HG03159 (cell line): Measurements from ENCODE around the gene INTS4.
A peak's percentile ranks its signal among the peaks of the same experiment; 100 is the strongest.
"Not testable (repeated sequence)": the region's sequence is repeated elsewhere in the genome, so short reads cannot be mapped to it uniquely, and the experiment has no call there.

Experiments
- ATAC-seq: cut with Tn5 transposase; IDR thresholded peaks from one replicate; pipeline ENCODE4 v1.9.1; 2021; ENCODE audit warnings: mild to moderate bottlenecking, moderate library complexity; ENCODE audit not compliant: unreplicated experiment

INTS4 gene, protein sequence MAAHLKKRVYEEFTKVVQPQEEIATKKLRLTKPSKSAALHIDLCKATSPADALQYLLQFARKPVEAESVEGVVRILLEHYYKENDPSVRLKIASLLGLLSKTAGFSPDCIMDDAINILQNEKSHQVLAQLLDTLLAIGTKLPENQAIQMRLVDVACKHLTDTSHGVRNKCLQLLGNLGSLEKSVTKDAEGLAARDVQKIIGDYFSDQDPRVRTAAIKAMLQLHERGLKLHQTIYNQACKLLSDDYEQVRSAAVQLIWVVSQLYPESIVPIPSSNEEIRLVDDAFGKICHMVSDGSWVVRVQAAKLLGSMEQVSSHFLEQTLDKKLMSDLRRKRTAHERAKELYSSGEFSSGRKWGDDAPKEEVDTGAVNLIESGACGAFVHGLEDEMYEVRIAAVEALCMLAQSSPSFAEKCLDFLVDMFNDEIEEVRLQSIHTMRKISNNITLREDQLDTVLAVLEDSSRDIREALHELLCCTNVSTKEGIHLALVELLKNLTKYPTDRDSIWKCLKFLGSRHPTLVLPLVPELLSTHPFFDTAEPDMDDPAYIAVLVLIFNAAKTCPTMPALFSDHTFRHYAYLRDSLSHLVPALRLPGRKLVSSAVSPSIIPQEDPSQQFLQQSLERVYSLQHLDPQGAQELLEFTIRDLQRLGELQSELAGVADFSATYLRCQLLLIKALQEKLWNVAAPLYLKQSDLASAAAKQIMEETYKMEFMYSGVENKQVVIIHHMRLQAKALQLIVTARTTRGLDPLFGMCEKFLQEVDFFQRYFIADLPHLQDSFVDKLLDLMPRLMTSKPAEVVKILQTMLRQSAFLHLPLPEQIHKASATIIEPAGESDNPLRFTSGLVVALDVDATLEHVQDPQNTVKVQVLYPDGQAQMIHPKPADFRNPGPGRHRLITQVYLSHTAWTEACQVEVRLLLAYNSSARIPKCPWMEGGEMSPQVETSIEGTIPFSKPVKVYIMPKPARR

DNA sequence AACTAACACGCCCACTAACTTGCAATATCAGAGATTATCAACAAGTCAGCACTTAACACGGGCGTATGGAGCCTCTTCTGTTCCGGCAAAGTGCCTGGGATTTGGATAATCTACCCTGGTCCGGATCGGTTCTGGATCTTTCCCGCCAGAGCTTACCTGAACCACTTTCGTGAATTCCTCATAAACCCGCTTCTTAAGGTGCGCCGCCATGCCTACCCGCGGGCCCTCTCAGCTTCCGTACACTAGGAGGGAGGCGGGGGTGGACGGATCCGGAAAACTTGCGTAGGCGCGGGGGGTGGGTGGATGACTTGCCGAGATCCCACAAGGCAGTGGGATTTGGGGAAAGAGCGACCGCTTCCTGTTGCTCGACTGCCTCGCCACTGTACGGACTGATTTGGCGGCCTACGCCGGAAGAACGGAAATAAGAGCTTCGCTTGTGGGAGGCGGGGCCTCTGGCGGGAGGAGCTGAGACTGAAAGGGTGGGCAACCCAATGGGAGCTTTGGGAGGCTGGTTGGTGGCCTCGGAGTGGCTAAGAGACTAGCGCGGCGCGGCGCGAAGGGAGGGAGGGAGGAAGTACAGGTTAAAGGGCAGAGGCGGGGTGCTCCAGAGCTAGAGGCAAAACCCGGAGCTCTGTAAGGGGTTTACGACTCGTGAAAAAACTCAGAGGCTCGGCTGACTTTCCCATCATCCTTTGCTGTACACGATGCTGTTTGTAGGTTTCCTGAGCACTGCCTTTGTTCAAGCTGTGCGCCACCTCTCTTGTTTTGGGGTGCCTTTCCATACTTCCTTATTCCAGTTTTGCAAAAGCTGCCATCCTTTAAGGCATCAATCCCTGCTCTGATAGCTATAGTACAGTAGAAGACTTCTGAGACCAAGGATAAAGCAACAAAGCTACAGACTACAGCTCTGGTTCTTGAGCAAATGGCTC lies at the start of gene INTS4:
Gene INTS4, minus strand, starts transcription at position 235 of the 929 bp plus-strand sequence. Its CDS starts 25 bp downstream, at position 210.
- peak; percentile 98 for ATAC-seq

DNA sequence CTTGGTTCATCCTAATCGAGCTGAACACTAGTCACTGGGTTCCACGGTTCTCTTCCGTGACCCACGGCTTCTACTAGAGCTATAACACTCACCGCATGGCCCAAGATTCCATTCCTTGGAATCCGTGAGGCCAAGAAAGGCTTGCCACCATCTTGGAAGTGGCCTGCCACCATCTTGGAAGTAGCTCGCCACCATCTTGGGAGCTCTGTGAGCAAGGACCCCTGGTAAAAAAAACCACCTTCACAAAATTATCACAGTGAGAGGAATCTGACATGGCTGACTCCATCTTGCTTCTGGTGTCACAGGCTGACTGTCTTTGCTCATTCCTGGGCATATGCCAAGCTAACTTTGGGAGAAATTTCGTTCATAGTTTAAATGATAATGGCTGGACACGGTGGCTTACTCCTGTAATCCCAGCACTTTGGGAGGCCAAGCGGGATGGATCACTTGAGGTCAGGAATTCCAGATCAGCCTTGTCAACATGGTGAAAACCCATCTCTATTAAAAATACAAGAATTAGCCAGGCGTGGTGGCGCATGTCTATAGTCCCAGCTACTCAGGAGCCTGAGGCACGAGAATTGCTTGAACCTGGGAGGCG lies 47.5 kb upstream of the INTS4 start:
- no peak for ATAC-seq

DNA sequence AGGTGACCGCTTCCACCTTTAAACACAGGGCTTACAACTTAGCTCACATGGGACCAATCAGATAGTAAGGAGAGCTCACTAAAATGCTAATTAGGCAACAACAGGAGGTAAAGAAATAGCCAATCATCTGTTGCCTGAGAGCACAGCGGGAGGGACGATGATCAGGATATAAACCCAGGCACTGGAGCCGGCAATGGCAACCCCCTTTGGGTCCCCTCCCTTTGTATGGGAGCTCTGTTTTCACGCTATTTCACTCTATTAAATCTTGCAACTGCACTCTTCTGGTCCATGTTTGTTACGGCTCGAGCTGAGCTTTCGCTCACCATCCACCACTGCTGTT lies 46.9 kb upstream of the INTS4 start:
- not testable (repeated sequence) for ATAC-seq

DNA sequence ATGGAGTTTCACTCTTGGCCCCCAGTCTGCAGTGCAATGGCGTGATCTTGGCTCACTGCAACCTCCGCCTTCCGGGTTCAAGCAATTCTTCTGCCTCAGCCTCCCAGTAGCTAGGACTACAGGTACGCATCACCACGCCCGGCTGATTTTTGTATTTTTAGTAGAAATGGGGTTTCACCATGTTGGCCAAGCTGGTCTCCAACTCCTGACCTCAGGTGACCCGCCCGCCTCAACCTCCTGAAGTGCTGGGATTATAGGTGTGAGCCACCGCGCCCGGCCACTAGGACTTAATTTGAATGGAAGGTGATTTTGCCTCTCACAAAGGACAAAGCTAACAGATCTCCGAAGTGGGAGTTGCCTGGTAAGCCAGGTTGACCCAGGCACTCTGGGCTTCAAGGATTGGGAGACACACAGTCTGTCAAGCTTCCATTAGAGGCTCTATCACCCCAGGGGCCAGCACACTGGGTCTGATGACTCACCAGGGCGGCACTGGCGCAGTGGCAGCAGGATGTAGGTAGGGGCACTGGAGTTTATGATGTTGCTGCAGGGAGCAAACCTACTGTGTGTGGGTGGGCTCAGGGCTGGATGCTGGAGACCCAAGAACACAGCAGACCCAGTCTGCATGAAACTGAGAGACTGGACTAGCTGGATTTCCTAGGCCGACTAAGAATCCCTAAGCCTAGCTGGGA lies 46.4 kb upstream of the INTS4 start:
- ATAC-seq = no peak

DNA sequence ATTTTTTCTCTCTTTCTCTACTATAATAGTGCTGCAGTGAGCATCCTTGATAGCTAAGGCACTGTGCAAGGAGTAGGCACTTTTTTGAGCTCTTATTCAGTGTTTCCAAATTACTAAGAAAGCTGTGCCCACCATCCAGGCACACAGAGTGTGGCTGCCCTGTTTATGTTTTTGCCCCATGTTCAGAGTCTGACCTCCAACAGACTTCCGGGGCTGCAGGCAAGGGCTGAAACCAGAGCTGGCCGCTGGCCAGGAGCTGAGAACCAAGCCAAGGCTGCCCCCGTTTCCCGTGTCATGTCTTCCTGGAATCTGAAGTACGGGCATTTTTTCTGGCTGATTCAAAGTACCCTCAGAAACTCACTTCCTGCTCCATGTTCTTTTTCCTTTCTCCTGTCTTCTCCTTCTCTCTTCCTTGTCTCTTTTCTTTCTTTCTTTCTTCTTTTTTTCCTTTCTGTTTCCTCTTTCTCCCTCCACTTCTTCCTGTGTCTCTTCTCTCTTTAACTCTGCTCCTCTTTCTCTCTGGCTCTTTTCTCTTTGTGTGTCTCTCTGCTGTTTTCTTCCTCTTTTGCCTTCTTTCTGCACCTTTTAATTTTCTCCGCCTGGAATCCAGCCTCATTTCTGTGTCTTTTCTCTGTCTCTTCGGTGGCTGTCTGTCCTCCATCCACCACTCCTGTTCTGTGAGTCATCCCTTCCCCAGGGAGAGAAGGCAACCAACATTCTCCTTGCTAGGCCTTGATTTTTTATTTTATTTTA lies 45.6 kb upstream of the INTS4 start:
- ATAC-seq = peak; percentile 61

DNA sequence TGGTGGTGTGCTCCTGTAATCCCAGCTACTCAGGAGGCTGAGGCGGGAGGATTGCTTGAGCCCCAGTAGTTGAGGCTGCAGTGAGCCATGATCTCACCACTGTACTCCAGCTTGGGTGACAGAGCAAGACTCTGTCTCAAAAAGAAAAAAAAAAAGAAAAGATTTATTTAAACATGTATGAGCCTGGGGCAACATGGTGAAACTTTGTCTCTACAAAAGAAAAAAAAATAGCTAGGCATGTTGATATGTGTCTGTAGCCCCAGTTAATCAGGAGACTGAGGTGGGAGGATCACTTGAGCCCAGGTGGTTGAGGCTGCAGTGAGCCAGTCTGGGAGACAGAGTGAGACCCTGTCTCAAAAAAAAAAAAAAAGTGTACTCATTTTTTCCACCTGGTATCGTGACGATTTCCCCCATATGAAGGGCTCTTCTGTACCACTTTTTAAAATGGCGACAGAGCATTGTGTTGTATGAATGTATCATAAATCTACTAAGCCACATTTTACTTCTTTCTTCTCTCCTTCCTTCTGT lies 45.0 kb upstream of the INTS4 start:
- no peak for ATAC-seq

DNA sequence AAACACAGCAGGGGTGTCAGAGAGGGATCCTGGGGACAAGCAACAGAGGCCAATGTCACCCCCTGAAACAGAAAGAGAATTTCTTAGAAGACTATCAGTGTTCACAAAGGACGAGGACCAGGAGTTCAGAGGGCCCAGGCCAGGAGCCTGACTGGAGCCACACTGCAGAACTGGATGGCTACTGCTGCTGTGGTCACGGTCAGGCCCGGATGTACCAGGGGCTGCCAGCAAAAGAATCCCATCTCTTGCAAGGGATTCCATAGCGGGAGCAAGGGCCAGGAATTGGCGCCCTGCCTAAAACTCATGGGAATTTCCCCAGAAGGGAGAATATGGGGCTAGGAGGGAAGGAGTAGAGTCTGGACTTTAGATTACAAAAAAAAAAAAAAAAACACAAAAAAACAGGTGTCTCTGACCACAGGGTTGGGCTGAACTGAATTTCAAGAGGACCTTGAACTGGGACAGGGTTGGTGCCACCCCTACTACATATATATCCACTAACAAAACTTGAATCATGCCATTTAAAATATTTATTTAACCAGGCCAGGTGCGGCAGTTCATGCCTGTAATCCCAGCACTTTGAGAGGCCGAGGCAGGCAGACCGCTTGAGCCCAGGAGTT lies 44.3 kb upstream of the INTS4 start:
- ATAC-seq = no peak

DNA sequence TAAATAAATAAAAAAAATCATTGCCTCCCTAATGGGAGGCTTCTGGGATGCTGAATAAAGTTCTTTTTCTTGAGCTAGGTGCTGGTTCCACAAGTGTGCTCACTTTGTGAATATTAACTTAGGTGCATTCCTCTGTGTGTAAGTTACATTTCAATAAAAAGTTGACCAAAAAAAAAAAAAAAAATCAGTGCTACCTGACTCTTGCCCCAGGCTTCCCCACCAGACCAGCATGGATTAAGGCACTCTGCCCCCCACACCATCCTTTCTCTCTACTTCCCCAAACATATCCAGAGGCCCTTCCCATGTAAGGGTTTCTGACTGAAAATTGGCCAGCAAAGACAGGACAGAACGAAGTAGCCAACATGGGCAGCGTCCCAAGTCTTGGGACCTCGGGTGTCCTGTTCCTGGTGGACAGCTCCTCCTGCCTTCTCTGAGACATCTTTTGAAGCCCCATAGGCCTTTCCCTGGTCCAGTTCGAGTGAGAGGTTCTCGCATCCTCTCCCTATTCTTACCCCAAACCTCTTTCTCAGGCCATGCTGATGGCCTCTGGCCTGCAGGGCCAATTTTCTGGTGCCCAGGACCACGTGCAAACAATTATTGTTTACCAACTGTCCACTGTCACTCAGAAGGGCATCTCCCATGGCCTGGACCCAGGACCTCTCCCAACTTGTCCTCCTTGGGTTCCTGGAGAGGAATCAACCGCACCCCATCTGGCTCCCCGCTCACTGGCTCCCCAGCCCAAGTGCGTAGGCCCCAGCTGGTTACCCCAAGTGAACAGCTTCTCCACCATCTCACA lies 43.6 kb upstream of the INTS4 start:
- ATAC-seq = no peak

DNA sequence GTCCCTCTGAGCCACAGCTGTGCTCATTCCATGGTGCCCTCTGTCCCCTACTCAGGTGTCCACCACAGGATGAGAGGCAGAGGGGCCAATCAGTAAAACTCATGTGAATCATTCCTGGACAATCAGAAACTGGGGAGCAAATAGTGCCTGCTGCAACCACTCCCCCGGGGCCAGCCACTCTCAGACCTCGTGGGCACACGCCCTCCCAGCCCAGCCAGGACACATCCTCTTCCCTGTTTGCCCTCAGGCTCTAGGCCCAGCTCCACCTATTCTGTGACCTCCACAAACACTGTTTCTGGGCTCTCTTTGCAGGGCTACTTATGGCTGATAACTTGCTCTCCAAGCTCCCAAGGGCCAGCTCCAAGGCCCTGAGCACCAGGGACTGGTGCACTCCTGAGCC lies 42.6 kb upstream of the INTS4 start:
- no peak for ATAC-seq

DNA sequence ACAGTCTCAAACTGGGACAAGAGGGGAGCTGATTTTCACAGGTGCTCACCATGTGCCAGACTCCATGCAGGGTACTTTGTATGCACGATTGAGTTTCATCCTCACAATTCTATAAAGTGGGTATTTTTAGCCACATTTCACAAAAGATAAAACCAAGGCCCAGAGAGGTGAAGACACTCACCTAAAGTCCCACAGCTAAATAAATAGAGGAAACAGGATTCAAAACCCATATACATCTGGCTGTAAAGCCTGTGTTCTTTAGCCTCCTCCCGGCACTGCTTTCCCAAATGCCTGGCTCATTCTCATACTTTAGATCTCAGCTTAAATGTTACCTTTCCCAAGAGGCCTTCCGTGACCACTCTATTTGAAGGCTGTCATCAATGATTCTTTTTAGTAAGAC lies 41.8 kb upstream of the INTS4 start:
- no peak for ATAC-seq

DNA sequence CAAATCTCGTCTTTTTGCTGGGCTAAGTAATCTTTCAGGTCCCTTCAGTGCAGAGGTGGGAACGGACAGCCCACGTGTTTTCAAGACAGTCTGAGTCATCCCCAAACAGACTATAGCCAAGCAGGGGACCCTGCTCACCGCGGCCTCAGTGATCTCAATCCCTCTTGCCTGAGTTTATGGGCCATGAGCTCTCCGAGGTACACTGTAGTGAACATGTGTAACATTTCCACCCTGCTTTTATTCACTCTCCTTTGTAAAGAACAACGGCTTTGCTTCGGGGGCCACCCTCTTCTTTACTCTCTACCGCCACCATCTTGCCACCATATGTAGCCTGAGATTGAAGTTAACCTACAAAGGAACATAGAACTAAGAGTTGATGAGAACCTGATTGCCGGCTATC lies 40.2 kb upstream of the INTS4 start:
- ATAC-seq = no peak

DNA sequence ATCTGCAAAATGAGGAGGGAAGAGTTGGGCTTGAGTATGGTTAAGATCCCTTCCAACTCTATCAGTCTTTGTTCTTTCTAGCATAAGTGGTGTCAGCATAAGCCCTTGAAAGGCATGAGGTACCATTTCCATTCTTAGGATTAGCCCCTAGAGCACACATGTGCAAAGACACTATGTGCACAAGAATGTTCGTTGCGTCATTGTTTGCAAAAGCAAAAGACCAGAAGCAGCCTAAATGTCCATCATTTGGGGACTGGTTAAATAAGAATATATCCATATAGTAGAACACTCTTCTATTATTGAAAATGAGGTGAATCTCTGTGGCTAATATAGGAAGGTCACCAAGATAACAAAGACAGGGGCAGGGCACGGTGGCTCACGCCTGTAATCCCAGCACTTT lies 38.6 kb upstream of the INTS4 start:
- ATAC-seq = no peak

DNA sequence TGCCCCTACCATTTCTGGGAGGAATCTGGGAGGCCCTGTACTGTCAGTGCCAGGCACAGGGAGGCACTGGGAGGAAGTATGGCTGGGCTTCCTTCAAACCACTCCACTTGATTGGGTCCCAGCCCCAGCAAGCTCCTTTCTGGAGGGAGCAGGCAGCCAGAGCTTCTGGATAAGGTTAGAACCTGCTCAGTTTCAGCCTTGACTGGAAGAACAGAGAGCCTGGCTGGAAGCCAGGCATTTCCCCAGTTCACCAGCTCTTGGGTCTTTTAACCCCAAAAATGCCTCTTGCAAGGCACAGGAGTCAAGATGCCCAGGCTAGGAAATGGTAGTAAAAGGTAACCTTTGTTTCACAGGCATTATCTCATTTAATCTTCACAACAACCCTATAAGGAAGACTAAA lies 37.6 kb upstream of the INTS4 start:
- no peak for ATAC-seq

DNA sequence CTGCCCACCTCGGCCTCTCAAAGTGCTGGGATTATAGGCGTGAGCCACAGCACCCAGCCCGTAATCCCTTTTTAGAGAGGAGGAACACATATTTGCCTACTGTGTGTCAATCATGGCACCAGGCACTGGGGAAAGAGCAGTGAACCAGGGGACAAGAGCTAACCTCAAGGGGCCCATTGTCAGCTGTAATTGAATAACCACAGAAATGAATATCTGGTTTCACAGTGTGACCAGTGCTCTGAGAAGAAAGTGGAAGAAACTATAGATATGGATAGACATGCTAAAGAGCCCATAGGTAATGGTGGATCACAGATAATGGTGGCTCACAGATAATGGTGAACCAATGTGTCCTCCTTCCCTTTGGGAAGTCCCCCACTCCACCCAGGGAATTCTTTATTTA lies 37.2 kb upstream of the INTS4 start:
- no peak for ATAC-seq

DNA sequence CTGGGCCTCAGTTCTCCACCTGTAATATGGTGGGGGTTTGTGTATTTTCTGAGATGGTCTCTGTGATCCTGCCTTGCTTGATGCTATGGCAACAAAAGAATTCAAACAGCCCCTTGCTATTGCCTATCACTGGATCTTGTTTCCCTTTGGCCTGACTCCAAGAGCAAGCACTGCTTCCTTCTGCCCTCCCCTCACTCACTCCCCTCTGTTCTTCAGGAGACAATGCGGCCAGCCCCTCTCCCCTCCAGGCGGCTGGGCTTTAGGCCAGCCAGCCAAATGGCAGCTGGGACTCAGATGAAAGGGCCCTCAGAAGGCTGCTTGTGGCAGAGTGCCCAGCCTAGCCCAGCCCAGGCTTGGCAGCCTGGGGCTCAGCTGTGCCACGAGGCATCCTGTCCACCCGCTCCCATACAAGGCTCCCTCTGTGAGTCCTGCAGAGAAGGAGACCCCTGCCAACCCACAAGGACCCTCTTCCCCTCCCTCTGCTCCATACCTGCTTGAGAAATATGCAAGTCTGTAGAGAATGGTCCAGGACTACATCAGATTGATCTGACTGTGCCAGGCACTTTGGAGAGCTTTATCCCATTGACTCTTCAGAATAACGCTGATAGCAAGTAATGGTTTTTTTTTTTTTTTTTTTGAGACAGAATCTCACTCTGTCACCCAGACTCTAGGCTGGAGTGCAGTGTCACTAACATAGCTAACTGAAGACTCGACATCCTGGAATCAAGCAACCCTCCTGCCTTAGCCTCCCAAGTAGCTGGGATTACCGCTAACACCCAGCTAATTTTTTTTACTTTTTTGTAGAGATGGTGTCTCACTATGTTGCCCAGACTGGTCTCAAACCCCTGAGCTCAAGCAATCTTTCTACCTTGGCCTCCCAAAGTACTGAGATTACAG lies 36.2 kb upstream of the INTS4 start:
- ATAC-seq = no peak

DNA sequence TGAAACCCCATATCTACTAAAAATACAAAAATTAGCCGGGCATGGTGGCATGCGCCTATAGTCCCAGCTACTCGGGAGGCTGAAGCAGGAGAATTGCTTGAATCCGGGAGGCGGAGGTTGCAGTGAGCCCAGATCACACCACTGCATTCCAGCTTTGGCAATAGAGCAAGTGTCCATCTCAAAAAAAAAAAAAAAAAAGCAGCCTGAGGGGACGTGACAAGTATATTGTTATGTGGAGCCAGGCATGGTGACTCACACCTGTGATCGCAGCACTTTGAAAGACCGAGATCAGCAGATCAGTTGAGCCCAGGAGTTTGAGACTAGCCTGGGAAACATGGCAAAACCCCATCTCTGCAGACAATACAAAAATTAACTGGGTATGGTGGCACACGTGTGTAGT lies 34.0 kb upstream of the INTS4 start:
- ATAC-seq = not testable (repeated sequence)

DNA sequence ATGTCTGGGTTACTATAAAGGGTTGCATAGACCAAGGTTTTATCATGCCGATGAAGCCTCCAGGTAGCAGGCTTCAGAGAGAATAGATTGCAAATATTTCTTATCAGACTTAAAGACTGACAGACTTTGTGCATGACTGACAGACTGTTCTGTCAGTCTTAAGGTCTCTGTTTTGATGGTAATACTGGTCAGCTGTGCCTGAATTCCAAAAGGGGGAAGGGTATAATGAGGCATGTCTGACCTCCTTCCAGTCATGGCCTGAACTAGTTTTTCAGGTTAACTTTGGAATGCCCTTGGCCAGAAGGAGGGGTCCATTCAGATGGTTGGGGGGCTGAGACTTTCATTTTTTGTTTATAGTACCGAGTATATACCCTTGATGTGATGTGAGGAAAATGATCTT lies 33.3 kb upstream of the INTS4 start:
- ATAC-seq = no peak
